NCI-H2107 treated with DMSO at 0.1 percent for 48 hours (cell line): Measurements from ENCODE around the gene ARID2.

Source experiments
- DNase-seq: peaks from one replicate; lab custom pipeline; 2025; ENCODE audit not compliant: unreplicated experiment; lab: John Stamatoyannopoulos, UW

Gene ARID2

DNA sequence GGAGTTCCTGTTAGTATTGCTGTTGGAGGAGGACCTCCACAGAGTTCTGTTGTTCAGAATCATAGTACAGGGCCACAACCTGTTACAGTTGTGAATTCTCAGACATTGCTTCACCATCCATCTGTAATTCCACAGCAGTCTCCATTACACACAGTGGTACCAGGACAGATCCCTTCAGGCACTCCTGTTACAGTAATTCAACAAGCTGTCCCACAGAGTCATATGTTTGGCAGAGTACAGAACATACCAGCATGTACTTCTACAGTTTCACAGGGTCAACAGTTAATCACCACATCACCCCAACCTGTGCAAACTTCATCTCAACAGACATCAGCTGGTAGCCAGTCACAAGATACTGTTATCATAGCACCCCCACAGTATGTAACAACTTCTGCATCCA is 120.8 kb downstream of the ARID2 start:
- no peak for DNase-seq

- no peak for DNase-seq
These were observed 123.0 kb downstream of the ARID2 start for GRCh38 chr12:45852508-45852907.

GRCh38 chr12:45853550-45853949 is 124.0 kb downstream of the ARID2 start:
- DNase-seq = no peak

GRCh38 chr12:45863332-45863731 is 133.8 kb downstream of the ARID2 start:
- DNase-seq = no peak

DNA sequence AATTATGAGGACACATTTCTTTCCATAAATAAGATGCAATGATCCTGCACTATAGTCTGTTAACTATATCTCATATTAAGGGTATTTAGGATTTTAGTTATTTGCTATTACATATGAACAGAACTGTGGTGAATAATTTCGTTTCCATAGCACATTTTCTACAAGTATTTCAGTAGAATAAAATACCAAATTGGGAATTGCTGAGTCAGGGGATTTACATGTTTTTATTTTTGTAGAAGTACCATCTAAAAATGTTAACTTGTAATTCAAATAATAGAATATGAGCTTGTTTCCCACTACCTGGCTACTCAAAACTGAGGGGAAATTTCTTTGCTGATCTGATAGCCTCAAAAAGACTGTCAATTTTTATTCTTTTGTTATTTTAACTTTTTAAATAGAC is 136.8 kb downstream of the ARID2 start:
- DNase-seq = no peak

DNA sequence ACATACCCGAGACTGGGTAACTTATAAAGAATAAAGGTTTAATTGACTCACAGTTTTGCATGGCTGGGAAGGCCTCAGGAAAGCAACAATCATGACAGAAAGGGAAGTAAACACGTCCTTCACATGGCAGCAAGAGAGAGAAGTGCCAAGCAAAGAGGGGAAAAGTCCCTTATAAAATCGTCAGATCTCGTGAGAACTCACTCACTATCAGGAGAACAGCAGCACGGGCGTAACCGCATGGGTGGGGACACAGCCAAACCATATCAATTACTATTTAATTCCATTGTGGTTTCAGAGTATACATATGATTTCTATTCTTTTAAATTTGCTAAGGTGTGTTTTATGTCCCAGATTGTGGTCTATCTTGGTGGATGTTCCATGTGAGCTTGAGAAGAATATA is 142.9 kb downstream of the ARID2 start:
- DNase-seq = no peak

DNA sequence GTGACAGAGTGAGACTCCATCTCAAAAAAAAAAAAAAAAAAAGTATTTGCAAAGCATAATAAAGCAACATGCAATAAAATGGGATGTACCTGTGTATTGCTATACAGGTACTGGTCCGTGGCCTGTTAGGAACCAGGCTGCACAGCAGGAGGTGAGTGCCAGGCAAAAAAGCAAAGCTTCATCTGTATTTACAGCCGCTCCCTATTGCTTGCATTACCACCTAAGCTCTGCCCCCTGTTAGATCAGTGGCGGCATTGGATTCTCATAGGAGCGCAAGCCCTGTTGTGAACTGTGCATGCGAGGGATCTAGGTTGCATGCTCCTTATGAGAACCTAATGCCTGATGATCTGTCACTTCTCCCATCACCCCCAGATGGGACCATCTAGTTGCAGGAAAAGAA is 147.6 kb downstream of the ARID2 start:
- DNase-seq = no peak

- no peak for DNase-seq
These were observed 149.2 kb downstream of the ARID2 start for GRCh38 chr12:45878630-45879255.

GRCh38 chr12:45879363-45879895 is 149.9 kb downstream of the ARID2 start:
- no peak for DNase-seq

- DNase-seq = no peak
These were observed 151.0 kb downstream of the ARID2 start for GRCh38 chr12:45880533-45880932.

GRCh38 chr12:45883187-45883586 is 153.7 kb downstream of the ARID2 start:
- no peak for DNase-seq

- DNase-seq = no peak
These were observed 157.2 kb downstream of the ARID2 start for GRCh38 chr12:45886685-45887084.

- DNase-seq = no peak
These were observed 158.0 kb downstream of the ARID2 start for GRCh38 chr12:45887544-45887943.

DNA sequence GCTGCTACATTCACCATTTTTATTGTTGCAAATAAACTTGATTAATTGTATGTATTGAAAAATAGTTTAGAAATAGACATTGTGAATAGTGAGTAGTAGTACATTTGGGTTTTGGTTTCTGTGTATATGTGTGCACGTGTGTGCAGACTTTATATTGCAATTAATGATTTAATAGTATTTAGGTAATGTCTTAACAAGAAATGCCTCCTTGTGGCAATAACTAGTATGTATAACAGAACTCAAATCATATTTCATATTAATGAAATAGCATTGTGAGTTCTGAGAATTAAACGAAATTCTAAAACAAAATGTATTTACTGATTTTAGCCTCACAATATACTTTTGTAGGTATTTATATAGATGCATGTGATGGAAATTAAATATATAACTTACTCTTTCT is 160.8 kb downstream of the ARID2 start:
- no peak for DNase-seq

DNA sequence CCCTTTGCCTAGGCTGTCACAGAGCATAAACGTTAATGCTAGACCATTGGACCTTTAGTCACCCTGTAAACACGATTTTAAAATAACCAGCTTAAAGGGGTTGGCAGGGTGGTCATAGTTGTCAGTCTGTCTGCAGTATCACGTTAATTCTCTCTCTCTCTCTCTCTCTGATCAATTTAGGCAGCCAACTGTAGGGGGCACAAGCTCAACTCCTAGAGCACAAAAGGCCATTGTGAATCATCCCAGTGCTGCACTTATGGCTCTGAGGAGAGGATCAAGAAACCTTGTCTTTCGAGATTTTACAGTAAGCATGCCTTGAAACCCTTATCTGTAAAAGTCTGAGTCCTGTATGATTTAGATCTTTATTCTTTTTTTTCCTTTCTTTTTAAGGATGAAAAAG is 163.7 kb downstream of the ARID2 start:
- no peak for DNase-seq

DNA sequence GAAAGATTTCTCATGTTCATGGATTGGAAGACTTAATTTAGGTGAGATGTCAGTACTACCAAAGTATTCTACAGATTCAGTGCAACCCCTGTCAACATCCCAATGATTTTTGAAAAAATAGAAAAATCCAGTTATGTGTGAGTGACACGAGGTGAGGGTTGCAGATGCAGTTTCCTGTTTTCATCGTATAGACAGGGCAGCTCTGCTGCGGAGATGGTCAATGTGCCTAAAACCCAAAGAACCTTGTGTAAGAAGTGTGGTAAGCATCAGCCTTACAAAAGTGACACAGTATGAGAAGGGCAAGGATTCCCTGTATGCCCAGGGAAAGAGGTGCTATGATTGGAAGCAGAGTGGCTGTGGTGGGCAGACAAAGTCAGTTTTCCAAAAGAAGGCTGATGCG is 166.5 kb downstream of the ARID2 start:
- DNase-seq = no peak

DNA sequence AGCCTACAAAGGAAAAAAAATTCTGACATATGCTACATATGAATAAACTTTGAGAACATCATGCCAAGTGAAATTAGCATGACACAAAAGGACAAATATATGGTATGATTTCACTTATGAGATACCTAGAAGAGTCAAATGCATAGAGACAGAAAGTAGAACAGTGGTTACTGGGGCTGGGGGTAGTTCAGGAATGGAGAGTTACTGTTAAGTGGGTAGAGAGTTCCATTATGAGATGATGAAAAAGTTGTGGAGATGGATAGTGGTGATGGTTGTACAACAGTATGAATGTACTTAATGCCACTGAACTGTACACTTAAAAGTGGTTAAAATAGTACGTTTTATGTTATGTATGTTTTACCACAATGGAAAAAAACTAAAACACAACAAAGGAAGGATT is 168.6 kb downstream of the ARID2 start:
- no peak for DNase-seq

DNA sequence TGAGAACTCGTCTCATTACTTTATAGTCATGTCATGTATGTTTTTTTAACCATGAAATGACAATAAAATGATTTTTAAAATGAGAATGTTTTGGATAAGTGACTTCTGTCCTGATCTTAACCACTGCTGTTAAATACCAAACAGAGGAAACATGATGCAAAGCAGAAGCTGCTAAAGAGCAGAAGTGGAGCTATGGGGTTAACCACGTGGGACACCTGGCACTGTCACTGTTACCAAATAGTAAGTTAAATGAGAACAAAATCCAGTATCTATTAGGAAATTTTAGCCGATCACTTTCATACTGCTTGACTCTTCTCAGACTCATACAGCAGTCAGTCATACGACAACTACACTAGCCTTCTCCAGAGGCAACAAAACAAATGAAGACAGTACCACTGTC is 178.4 kb downstream of the ARID2 start:
- no peak for DNase-seq

- DNase-seq = no peak
These were observed 179.7 kb downstream of the ARID2 start for GRCh38 chr12:45909041-45909713.

- DNase-seq = peak; percentile 37
These were observed 183.3 kb downstream of the ARID2 start for GRCh38 chr12:45912774-45913173.

DNA sequence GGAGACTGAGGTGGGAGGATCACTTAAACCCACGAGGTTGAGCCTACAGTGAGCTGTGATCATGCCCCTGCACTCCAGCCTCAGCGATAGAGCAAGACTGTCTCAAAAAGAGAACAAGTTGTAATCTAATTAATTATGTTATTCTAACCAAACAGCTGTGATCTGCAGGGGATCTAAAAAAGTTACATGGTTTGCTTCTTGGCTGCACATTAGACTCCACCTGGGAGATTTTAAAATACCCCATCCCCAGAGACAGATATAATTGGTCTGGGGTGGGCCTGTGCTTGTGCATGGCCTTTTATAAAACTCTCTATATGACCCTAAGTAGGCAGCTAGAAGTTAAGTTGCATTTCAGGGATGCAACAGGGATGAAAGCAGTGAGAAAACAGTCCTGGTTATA is 184.1 kb downstream of the ARID2 start:
- DNase-seq = no peak

GRCh38 chr12:45914090-45914489 is 184.6 kb downstream of the ARID2 start:
- DNase-seq = no peak

GRCh38 chr12:45915405-45915804 is 185.9 kb downstream of the ARID2 start:
- DNase-seq = no peak
